Parathyroid adenoma (tissue), 2 donors: ENCODE measurements around the gene DAPK1.

Experiments
- H2AFZ ChIP-seq: fragments of 300-600 bp; sonication (generic); one replicate; pipeline ENCODE4 v1.7.0; 2017; ENCODE audit warnings: antibody characterized with exemption, mild to moderate bottlenecking
- H3K27ac ChIP-seq: fragments of 300-600 bp; sonication (generic); one replicate; pipeline ENCODE4 v1.7.0; 2017
- H3K27me3 ChIP-seq: fragments of 300-600 bp; sonication (generic); one replicate; pipeline ENCODE4 v1.7.0; 2017; ENCODE audit warnings: low read length; ENCODE audit not compliant: control insufficient read depth, insufficient read depth
- H3K36me3 ChIP-seq: fragments of 300-600 bp; sonication (generic); one replicate; pipeline ENCODE4 v1.7.0; 2017; ENCODE audit warnings: low read length; ENCODE audit not compliant: control insufficient read depth, insufficient read depth
- H3K4me1 ChIP-seq: fragments of 300-600 bp; sonication (generic); one replicate; pipeline ENCODE4 v1.7.0; 2017; ENCODE audit warnings: control low read depth
- H3K4me2 ChIP-seq: fragments of 300-600 bp; sonication (generic); one replicate; pipeline ENCODE4 v1.7.0; 2017; ENCODE audit warnings: low read length
- H3K4me3 ChIP-seq: fragments of 300-600 bp; sonication (generic); one replicate; pipeline ENCODE4 v1.7.0; 2017; ENCODE audit warnings: low read depth, low read length
- H3K79me2 ChIP-seq: fragments of 300-600 bp; sonication (generic); one replicate; pipeline ENCODE4 v1.7.0; 2017; ENCODE audit warnings: control low read depth
- H3K9ac ChIP-seq: fragments of 300-600 bp; sonication (generic); one replicate; pipeline ENCODE4 v1.7.0; 2017; ENCODE audit warnings: mild to moderate bottlenecking
- H3K9me3 ChIP-seq: fragments of 300-600 bp; sonication (generic); one replicate; pipeline ENCODE4 v1.7.0; 2017; ENCODE audit warnings: low read length; ENCODE audit not compliant: control insufficient read depth
- CTCF ChIP-seq: fragments of 300-600 bp; sonication (generic); IDR thresholded peaks from one replicate; pipeline ENCODE4 v1.7.0; 2017; ENCODE audit warnings: antibody characterized with exemption, mild to moderate bottlenecking
- donor health status: primary hyperparathyroidism.

Gene DAPK1

GRCh38 chr9:87614397-87614796, 116.7 kb downstream of the DAPK1 start:
- no peak overlapping the region for H3K9ac ChIP-seq
- H2AFZ ChIP-seq = no peak overlapping the region
- H3K9me3 ChIP-seq = no peaks in the 10 kb centered on the region
- H3K4me3 ChIP-seq = no peak overlapping the region
- no peak overlapping the region for H3K27ac ChIP-seq
- H3K27me3 ChIP-seq = no peaks in the 10 kb centered on the region
- H3K36me3 ChIP-seq = no peaks in the 10 kb centered on the region
- H3K4me2 ChIP-seq = no peak overlapping the region
- H3K79me2 ChIP-seq = no peaks in the 10 kb centered on the region
- TF ChIP-seq CTCF = no peak
- no peaks in the 10 kb centered on the region for H3K4me1 ChIP-seq

- Histone ChIP-seq H3K4me3 (no peak overlapping the region), H3K4me2 (no peak overlapping the region), H3K27ac (no peak overlapping the region), H3K36me3 (no peaks in the 10 kb centered on the region), H3K79me2 (no peaks in the 10 kb centered on the region), H3K9me3 (no peaks in the 10 kb centered on the region), H3K4me1 (no peaks in the 10 kb centered on the region), H2AFZ (no peak overlapping the region), H3K9ac (no peak overlapping the region), H3K27me3 (no peaks in the 10 kb centered on the region)
- no peak for TF ChIP-seq CTCF
These were observed 117.5 kb downstream of the DAPK1 start for GRCh38 chr9:87615136-87615535.

- no peak overlapping the region for H3K4me3 ChIP-seq
- no peaks in the 10 kb centered on the region for H3K9me3 ChIP-seq
- H3K36me3 ChIP-seq = no peaks in the 10 kb centered on the region
- no peaks in the 10 kb centered on the region for H3K79me2 ChIP-seq
- no peak overlapping the region for H3K27ac ChIP-seq
- H3K4me1 ChIP-seq = no peaks in the 10 kb centered on the region
- H3K4me2 ChIP-seq = no peak overlapping the region
- no peak for TF ChIP-seq CTCF
- H2AFZ ChIP-seq = no peak overlapping the region
- H3K27me3 ChIP-seq = no peaks in the 10 kb centered on the region
- H3K9ac ChIP-seq = no peak overlapping the region
These were observed 118.0 kb downstream of the DAPK1 start for GRCh38 chr9:87615547-87616148.

GRCh38 chr9:87618226-87618625, 120.6 kb downstream of the DAPK1 start:
- Histone ChIP-seq H3K9ac (no peak overlapping the region), H3K4me1 (no peaks in the 10 kb centered on the region), H3K79me2 (no peaks in the 10 kb centered on the region), H3K36me3 (no peaks in the 10 kb centered on the region), H3K4me3 (no peak overlapping the region), H3K9me3 (no peaks in the 10 kb centered on the region), H3K27me3 (no peaks in the 10 kb centered on the region), H3K27ac (no peak overlapping the region), H3K4me2 (no peak overlapping the region), H2AFZ (no peak overlapping the region)
- no peak for TF ChIP-seq CTCF

GRCh38 chr9:87618931-87619330, 121.3 kb downstream of the DAPK1 start:
- no peak overlapping the region for H3K27ac ChIP-seq
- H3K4me1 ChIP-seq = no peaks in the 10 kb centered on the region
- H3K4me3 ChIP-seq = no peak overlapping the region

More at GRCh38 chr9:87618931-87619330, 121.3 kb downstream of the DAPK1 start:
- no peaks in the 10 kb centered on the region for H3K27me3 ChIP-seq
- no peak overlapping the region for H3K4me2 ChIP-seq
- H3K36me3 ChIP-seq = no peaks in the 10 kb centered on the region
- H2AFZ ChIP-seq = no peak overlapping the region
- no peaks in the 10 kb centered on the region for H3K9me3 ChIP-seq
- no peak overlapping the region for H3K9ac ChIP-seq
- TF ChIP-seq CTCF = no peak
- H3K79me2 ChIP-seq = no peaks in the 10 kb centered on the region
